ENCODE results near the gene GNAQ.

Gene GNAQ

GRCh38 chr9:77981907-77982306 lies 49.7 kb downstream of the GNAQ start:
- no peaks in the 10 kb centered on the region for H3K4me1 ChIP-seq (ENCODE audit: control insufficient read depth, low read length)
- no peak overlapping the region for H3K4me2 ChIP-seq (ENCODE audit: low read length)
- H3K27ac ChIP-seq (ENCODE audit: low read depth, low read length): no peak overlapping the region
- 0 out of 2 replicates have a peak, but pooled peaks cover 8% of the 10 kb centered on the region for H3K27me3 ChIP-seq (ENCODE audit: control insufficient read depth, low read length)
- no peaks in the 10 kb centered on the region for H3K79me2 ChIP-seq (ENCODE audit: control insufficient read depth, low read length)
- no peaks in the 10 kb centered on the region for H3K36me3 ChIP-seq (ENCODE audit: control insufficient read depth, low read length)
- H3F3A ChIP-seq (ENCODE audit: control insufficient read depth, insufficient read depth): no peaks in the 10 kb centered on the region
- no peaks in the 10 kb centered on the region for H4K20me1 ChIP-seq (ENCODE audit: control insufficient read depth, insufficient read depth, low read depth, low read length)
- no peak overlapping the region for H3K4me3 ChIP-seq (ENCODE audit: low read length)
- TF ChIP-seq EZH2phosphoT487 (IDR thresholded peaks at IDR 0.05; ENCODE audit: borderline replicate concordance, low read length) (no peak), CTCF (IDR thresholded peaks at IDR 0.05; ENCODE audit: low read depth, low read length, poor library complexity, severe bottlenecking) (no peak)
- H3K9me3 ChIP-seq (ENCODE audit: control insufficient read depth, insufficient read depth, low read length): no peaks in the 10 kb centered on the region
- H3K9me2 ChIP-seq (replicated peaks; ENCODE audit: control insufficient read depth, low read length): no peaks in the 10 kb centered on the region

GRCh38 chr9:77981332-77981731 lies 50.3 kb downstream of the GNAQ start:
- H3K27me3 ChIP-seq (ENCODE audit: control insufficient read depth, low read length): 0 out of 2 replicates have a peak, but pooled peaks cover 8% of the 10 kb centered on the region
- no peaks in the 10 kb centered on the region for H3K9me2 ChIP-seq (replicated peaks; ENCODE audit: control insufficient read depth, low read length)
- TF ChIP-seq EZH2phosphoT487 (IDR thresholded peaks at IDR 0.05; ENCODE audit: borderline replicate concordance, low read length) (no peak), CTCF (IDR thresholded peaks at IDR 0.05; ENCODE audit: low read depth, low read length, poor library complexity, severe bottlenecking) (no peak)
- no peak overlapping the region for H3K4me3 ChIP-seq (ENCODE audit: low read length)
- no peaks in the 10 kb centered on the region for H4K20me1 ChIP-seq (ENCODE audit: control insufficient read depth, insufficient read depth, low read depth, low read length)
- H3K79me2 ChIP-seq (ENCODE audit: control insufficient read depth, low read length): no peaks in the 10 kb centered on the region
- H3F3A ChIP-seq (ENCODE audit: control insufficient read depth, insufficient read depth): no peaks in the 10 kb centered on the region
- no peaks in the 10 kb centered on the region for H3K4me1 ChIP-seq (ENCODE audit: control insufficient read depth, low read length)
- H3K36me3 ChIP-seq (ENCODE audit: control insufficient read depth, low read length): no peaks in the 10 kb centered on the region
- no peak overlapping the region for H3K27ac ChIP-seq (ENCODE audit: low read depth, low read length)
- no peaks in the 10 kb centered on the region for H3K9me3 ChIP-seq (ENCODE audit: control insufficient read depth, insufficient read depth, low read length)
- H3K4me2 ChIP-seq (ENCODE audit: low read length): no peak overlapping the region

GRCh38 chr9:77980622-77981021 lies 51.0 kb downstream of the GNAQ start:
- no peak for TF ChIP-seq CTCF (IDR thresholded peaks at IDR 0.05; ENCODE audit: low read depth, low read length, poor library complexity, severe bottlenecking)
- Histone ChIP-seq H3K4me1 (ENCODE audit: control insufficient read depth, low read length) (no peaks in the 10 kb centered on the region), H3K4me3 (ENCODE audit: low read length) (no peak overlapping the region), H3K27me3 (ENCODE audit: control insufficient read depth, low read length) (0 out of 2 replicates have a peak, but pooled peaks cover 8% of the 10 kb centered on the region), H3K36me3 (ENCODE audit: control insufficient read depth, low read length) (no peaks in the 10 kb centered on the region), H3F3A (ENCODE audit: control insufficient read depth, insufficient read depth) (no peaks in the 10 kb centered on the region), H3K9me3 (ENCODE audit: control insufficient read depth, insufficient read depth, low read length) (no peaks in the 10 kb centered on the region), H3K27ac (ENCODE audit: low read depth, low read length) (no peak overlapping the region), H3K9me2 (replicated peaks; ENCODE audit: control insufficient read depth, low read length) (no peaks in the 10 kb centered on the region), H4K20me1 (ENCODE audit: control insufficient read depth, insufficient read depth, low read depth, low read length) (no peaks in the 10 kb centered on the region), H3K79me2 (ENCODE audit: control insufficient read depth, low read length) (no peaks in the 10 kb centered on the region), H3K4me2 (ENCODE audit: low read length) (no peak overlapping the region)

Data from DOHH2 (cell line).